Right kidney (tissue), 1 donor: ENCODE results near the gene POLR2L.

Experiments
- DNase-seq: peaks from one replicate; pipeline ENCODE4 v3.0.0-alpha.2; 2016

The POLR2L gene

DNA sequence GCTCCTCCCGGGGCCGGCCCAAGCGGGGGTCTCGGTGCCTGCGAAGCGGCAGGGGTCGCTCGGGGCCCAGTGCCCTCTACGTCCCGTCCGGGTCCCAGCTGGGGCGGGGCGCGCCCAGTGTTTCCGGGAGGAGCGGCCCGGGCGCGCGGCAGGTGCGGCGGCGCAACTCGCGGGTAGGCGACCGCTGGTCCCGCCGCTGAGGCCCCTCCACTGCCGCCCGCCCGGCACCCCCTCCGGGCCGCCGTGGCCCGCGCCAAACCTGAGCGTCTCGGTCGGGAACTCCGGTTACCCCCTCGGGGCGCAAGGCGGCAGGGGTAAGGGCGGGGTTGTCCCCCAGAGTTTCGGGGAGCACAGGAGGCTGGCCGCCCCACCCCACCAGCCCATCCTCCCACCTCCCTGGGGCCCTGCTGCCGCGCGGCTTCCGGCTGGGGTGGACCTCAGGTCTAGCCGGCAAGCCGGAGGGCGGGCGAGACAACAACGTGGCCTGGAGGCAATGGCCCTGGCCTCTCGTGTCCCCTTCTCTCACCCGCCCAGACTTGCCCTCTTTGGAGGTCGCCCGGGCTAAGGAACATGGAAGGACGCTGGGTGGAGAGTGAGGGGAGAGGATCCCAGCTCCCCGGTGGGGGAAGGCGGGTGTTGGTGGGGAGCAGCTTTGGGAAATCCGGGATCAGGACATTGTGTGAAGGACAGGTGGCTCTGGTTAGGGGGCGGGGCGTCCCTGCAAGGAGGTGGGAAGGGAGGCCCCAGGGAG, 15.0 kb downstream of the POLR2L start:
- DNase-seq, result peak; percentile 76

DNA sequence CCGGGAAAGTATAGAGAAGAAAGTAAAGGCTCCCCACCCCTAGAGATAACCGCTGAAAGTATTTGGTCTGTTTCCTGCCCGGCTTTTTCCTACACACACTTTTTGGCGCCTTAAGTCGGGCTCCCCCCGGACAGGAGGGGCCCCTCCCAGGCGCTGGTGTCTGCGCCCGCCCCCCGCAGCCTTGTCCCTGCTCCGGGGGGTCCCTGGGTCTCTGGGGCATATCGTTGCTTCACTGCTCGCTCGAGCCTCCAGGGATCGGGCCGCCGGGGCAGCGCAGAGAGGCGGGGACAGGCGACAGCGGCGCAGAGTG, 15.5 kb downstream of the POLR2L start:
- peak; percentile 71 for DNase-seq

DNA sequence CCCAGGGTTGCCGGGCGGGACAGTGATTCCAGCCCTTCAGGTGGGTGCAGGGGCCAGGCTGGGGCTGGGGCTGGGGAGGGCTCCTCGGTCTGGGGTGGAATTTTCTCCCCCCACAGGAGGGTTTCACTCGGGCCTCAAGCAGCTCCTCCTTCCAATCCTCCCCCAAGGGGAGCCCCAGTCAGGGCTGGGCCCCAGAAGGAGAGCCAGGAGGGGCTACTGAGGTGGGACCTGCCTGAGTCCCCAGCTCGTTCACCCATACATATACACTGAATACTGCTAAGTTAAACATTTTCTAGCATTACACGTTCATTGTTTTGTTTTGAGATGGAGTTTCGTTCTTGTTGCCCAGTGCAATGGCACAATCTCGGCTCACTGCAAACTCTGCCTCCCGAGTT, 16.1 kb downstream of the POLR2L start:
- DNase-seq, result no peak

GRCh38 chr11:825366-826226, 16.7 kb downstream of the POLR2L start:
- DNase-seq, result no peak

GRCh38 chr11:824942-825341, 17.4 kb downstream of the POLR2L start:
- no peak for DNase-seq

- DNase-seq, result peak; percentile 60
Measured at GRCh38 chr11:824292-824880, 17.9 kb downstream of the POLR2L start.

- no peak for DNase-seq
Measured at GRCh38 chr11:823441-824291, 18.7 kb downstream of the POLR2L start.

GRCh38 chr11:821512-822371, 20.6 kb downstream of the POLR2L start:
- DNase-seq, result no peak

- DNase-seq, result no peak
Measured at GRCh38 chr11:820655-821511, 21.4 kb downstream of the POLR2L start.

- peak; percentile 56 for DNase-seq
Measured at GRCh38 chr11:819943-820649, 22.2 kb downstream of the POLR2L start.

DNA sequence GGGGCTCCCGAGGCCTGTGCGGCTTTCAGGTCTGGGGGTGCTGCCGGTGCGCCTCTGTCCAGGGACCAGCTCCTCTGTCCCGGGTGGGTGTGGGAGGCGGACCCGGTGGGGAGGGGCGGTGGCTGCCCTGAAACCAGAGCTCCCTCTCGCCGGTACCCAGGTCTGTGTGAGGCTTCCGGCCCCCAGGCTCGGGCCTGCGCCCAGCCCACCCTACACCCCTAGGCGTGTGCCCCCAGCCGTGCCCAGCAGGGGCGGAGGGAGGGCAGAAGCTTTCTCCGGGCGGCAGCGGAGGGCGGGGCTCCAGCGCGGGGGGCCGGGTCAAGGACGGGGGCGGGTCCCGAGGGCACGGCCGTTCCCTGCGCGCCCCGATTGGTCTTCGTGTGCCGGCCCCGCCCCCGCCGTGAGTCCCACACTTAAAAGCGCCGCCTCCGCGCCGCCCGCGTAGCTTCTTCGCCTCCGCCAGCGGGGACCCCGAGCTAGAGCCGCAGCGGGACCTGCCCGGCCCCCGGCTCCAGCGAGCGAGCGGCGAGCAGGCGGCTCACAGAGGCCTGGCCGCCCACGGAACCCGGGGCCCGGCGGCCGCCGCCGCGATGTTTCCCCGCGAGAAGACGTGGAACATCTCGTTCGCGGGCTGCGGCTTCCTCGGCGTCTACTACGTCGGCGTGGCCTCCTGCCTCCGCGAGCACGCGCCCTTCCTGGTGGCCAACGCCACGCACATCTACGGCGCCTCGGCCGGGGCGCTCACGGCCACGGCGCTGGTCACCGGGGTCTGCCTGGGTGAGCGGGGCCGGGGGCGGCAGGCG, 23.0 kb downstream of the POLR2L start:
- DNase-seq, result peak; percentile 90

- DNase-seq, result peak; percentile 70
Measured at GRCh38 chr11:818396-819128, 23.8 kb downstream of the POLR2L start, which contains the start of gene PNPLA2. Gene PNPLA2 (plus strand): TSS chr11:818914. CDS start chr11:819719, 805 bp downstream.

- DNase-seq, result no peak
Measured at GRCh38 chr11:816433-816779, 25.9 kb downstream of the POLR2L start.

DNA sequence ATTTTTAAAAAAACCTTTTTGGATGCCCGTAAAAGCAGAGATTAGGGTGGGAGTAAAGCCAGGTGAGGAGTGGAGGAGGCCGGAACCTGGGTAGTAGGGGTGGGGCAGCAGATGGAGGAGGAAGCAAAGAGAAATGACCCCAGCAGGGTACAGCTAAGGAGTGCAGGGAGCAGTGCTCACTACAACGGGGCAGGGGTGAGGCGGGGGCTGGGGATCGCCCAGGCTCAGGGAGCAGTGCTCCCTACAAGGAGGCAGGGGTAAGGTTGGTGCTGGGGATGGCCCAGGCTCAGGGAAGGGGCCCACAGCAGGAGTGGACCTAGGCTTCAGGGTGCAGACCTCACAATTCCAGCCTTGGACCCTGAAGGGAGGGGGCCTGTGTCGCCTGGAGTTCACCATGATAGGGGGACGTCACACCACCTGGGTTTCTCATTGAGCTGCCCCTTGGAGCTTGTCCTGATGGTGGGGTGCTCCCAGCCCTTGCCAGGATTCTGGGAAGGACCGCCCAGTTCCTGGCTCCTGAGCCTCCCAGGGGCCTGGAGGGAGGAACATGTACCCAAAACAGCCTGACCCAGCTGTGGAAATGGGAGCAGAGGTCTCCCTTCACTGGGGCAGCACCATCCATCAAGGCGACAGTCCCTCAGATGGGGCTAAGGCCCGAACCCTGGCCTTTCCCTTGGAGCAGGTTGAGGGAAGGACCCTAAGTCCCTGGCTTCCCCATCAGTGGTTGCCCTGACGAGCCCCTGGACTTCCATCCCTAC, 26.5 kb downstream of the POLR2L start:
- no peak for DNase-seq

DNA sequence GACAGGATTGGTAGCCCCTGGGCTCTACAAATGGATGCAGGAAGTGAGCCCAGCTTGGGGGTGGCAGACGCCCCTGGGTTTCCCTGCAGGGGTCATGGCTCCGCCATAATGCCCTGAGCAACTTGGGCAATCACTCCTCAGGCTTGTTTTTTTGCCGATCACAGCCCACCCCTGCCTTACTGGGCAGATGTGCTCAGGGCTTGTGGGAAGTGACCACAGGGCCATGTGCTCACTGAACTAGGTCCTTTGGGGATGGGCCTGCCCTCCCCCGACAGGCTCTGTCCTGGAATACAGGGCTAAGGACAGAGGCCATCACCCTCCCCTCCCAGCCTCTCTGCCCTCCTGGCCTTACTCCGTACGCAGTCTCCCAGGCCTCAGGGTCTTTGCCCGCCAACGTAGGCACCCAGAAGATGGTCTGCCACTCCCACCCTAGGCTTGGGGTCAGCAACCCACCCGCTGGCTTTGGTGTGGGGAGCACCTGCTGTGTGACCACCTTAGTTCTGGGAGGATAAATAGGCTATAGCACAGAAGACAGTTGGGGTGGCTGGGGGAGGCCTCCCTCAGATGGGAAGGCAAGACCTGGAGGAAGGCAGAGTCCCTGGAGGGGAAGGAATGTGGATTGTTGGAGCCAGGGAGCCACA, 28.8 kb downstream of the POLR2L start:
- no peak for DNase-seq

GRCh38 chr11:813072-813455, 29.3 kb downstream of the POLR2L start:
- DNase-seq, result no peak

GRCh38 chr11:812390-812789, 29.9 kb downstream of the POLR2L start:
- no peak for DNase-seq
